PFSK-1 (cell line): Measurements from ENCODE around the gene PPP2R5C.

Source experiments
- FOXP2 ChIP-seq: optimal IDR thresholded peaks from 2 replicates; pipeline ENCODE3; 2011; ENCODE audit warnings: borderline replicate concordance, control low read depth, inconsistent platforms; ENCODE audit not compliant: insufficient read depth; ENCODE audit errors: extremely low read length, extremely low read depth
- POLR2AphosphoS5 ChIP-seq: IDR thresholded peaks from 2 replicates; pipeline ENCODE4 v1.6.1; 2012; ENCODE audit warnings: low read depth, mild to moderate bottlenecking, control low read depth, low read length, moderate library complexity
- REST ChIP-seq, 2 experiments: IDR thresholded peaks; 2 replicates each; pipeline versions ENCODE4 v1.6.1 to v1.8.0; 2011 to 2012; ENCODE audit warnings: low read depth in 2 of 2, low read length in 2 of 2, control low read depth in 1 of 2, inconsistent platforms in 1 of 2, mild to moderate bottlenecking in 1 of 2, moderate library complexity in 1 of 2; ENCODE audit not compliant: insufficient read depth in 1 of 2
- SIN3A ChIP-seq: IDR thresholded peaks from 2 replicates; pipeline ENCODE4 v1.6.1; 2012; ENCODE audit warnings: mild to moderate bottlenecking, low read length, moderate library complexity, borderline replicate concordance; ENCODE audit not compliant: insufficient read depth
- TAF1 ChIP-seq: IDR thresholded peaks from 2 replicates; pipeline ENCODE4 v1.6.1; 2012; ENCODE audit warnings: low read length, control low read depth, borderline replicate concordance; ENCODE audit not compliant: insufficient read depth

Gene PPP2R5C

DNA sequence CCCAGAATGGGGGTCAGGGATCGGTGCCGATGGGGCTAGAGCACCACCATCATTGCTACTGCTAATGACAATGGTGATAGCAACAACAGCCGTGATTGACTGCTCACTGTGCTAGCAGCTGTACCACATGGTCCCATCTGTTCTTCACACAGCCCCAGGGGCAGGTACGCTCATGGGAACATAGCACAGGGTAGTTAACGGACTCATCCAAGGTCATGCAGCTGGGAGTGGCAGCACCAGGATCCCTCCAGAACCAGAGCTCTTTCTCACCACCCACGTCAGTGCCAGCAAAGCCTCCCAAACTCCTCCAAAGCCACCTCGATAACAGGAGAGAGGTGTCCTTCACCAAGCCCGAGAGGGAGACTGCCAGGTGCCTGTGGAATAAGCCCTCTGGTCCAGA, 191.6 kb downstream of the PPP2R5C start:
- TF ChIP-seq REST (IDR thresholded peaks at IDR 0.05; ENCODE audit: insufficient read depth in 1 of 2, low read depth in 2 of 2, low read length in 2 of 2): no peak
- TF ChIP-seq FOXP2: no peak
- no peak for TF ChIP-seq SIN3A
- TF ChIP-seq TAF1: no peak
- no peak for TF ChIP-seq POLR2AphosphoS5

DNA sequence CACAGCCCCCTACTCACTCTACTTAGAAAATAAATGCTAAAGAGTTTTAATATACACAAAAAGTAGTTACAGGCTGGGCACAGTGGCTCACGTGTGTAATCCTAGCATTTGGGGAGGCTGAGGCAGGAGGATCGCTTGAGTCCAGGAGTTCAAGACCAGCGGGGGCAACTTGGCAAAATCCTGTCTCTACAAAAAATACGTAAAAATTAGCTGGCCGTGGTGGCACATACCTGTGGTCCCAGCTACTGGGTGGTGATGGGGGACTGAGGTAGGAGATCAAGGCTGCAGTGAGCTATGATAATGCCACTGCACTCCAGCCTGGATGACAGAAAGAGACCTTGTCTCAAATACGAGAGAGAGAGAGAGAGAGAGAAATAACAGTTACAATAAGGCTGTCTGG, 193.0 kb downstream of the PPP2R5C start:
- TF ChIP-seq SIN3A: no peak
- no peak for TF ChIP-seq POLR2AphosphoS5
- TF ChIP-seq REST (IDR thresholded peaks at IDR 0.05; ENCODE audit: insufficient read depth in 1 of 2, low read depth in 2 of 2, low read length in 2 of 2): no peak
- TF ChIP-seq TAF1: no peak
- TF ChIP-seq FOXP2: no peak

- TF ChIP-seq FOXP2 (no peak), REST (IDR thresholded peaks at IDR 0.05; ENCODE audit: insufficient read depth in 1 of 2, low read depth in 2 of 2, low read length in 2 of 2) (no peak), POLR2AphosphoS5 (no peak), SIN3A (no peak), TAF1 (no peak)
These were observed 194.2 kb downstream of the PPP2R5C start for GRCh38 chr14:101955695-101956161.

DNA sequence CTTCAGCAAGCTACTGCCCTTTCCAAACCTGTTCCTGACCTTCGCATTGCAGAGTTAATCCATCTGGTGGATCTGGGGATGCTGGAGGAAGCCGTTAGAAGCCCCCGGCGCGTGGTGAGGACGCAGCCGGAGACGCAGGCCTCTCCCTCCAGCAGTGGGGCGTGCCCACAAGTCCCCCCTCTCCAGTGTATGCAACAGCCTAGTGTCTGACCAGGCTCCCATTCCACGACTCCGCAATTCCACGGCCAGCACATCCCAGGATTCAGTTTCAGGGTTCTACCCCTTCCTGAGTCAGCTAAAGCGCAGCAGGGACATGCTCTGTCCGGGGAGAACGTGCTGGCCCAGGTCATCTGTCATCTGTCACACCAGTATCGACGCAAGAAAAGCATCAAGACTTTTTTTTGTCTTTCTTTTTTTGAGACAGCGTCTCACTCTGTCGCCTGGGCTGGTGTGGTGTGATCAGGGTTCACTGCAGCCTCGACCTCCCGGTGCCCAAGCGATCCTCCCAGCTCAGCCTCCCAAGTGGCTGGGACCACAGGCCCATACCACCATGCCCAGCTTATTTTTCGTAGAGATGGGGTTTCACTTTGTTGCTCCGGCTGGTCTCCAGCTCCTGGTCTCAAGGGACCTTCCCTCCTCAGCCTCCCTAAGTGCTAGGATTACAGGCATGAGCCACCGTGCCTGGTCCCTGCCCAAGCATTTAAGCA, 194.8 kb downstream of the PPP2R5C start:
- no peak for TF ChIP-seq TAF1
- TF ChIP-seq POLR2AphosphoS5: no peak
- no peak for TF ChIP-seq REST (IDR thresholded peaks at IDR 0.05; ENCODE audit: insufficient read depth in 1 of 2, low read depth in 2 of 2, low read length in 2 of 2)
- TF ChIP-seq FOXP2: no peak
- TF ChIP-seq SIN3A: no peak
